ENCODE measurements around the gene CADM3. TPM values are rescaled to one million over a fixed set of nuclear protein-coding genes. Genes with fewer than 3 reads are reported as not detected.

Gene CADM3
- total and polyA plus RNA-seq, 2 of the 8 experiments (the other 6 are each of a cell fraction or from before 2014, with no cell fraction given), result 8.3 to 8.5 TPM

DNA sequence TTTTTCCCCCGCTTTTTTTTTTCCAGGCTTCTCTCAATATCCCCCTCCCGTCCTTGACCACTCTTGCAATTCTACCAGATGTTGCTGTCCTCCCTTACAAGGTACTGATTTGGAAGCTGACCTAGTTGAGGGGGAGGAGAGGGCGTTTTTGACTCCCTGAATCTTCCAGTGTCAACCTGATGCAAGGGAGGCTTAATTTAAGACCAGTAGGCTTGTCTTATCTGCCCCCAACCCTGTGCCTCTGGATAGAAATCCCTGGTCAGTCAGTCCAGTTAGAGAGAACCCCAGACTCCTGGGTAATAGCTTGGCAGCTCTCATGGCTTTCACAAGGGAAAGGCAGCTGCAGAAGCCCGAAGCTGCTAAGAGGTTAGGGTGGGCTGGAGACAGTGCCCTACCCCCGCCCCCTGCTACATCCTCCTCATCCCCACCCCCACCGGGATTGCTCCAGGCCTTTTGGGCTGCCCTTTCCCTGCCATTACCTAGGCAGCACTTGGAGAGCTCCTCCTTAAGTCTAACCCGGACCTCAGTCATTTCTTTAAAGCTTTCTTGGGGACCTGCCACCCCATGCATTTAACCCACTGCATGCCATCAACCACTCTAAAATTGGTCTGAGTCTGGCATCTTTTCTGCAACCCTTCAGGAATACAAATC is 36.9 kb downstream of the CADM3 start:
- ChIA-PET CTCF (ENCODE audit: partially characterized antibody) (interaction anchor here (0.6 to 26.6 kb wide), 13 partner anchors 4 to 798 kb away, joined by 3 to 660 read pairs (median 3); partner anchors contain the start of genes ACKR1 and CADM3), POLR2A (ENCODE audit: partially characterized antibody) (interaction anchor here (0.9 to 1.7 kb wide), 3 partner anchors 11 to 20 kb away, joined by 4 read pairs; no protein-coding TSS in a partner anchor)
- Histone ChIP-seq H3K56ac (replicated peaks; ENCODE audit: insufficient read length, low read depth, low read length) (no peak overlapping the region), H4K91ac (replicated peaks; ENCODE audit: insufficient read length, low read length) (no peak overlapping the region), H2AFZ (ENCODE audit: low read length) (peak overlapping the region; percentile 84; the same call in 1 of the 2 replicates), H2BK5ac (ENCODE audit: low read depth, low read length) (no peak overlapping the region), H2BK20ac (ENCODE audit: low read length) (no peak overlapping the region), H3K4me3 (ENCODE audit: extremely low read depth in 1 of 4, insufficient read depth in 2 of 4, low read depth in 3 of 4, low read length in 4 of 4) (peak overlapping the region; percentile 23 to 58 (median 28); a peak in 5 of 8 replicates), H3K9me3 (ENCODE audit: insufficient read depth in 2 of 2, low read depth in 1 of 2, low read length in 1 of 2) (no peaks in the 10 kb centered on the region), H4K8ac (ENCODE audit: extremely low read depth, insufficient read depth, low read length) (no peak overlapping the region), H3K79me1 (ENCODE audit: low read depth, low read length) (no peaks in the 10 kb centered on the region), H4K20me1 (replicated peaks in 1 of 2; ENCODE audit: control insufficient read depth in 1 of 2, insufficient read depth in 2 of 2, low read length in 2 of 2) (no peaks in the 10 kb centered on the region), H3K18ac (ENCODE audit: extremely low read depth, low read length) (no peak overlapping the region), H3K14ac (ENCODE audit: insufficient read length) (no peak overlapping the region), H3K4me2 (ENCODE audit: insufficient read depth in 1 of 2, low read depth in 2 of 2, low read length in 2 of 2) (peak overlapping the region; percentile 60 to 69), H2BK12ac (ENCODE audit: low read depth, low read length) (no peak overlapping the region), H3K4ac (replicated peaks; ENCODE audit: insufficient read length, low read depth, low read length) (no peak overlapping the region), H3K23me2 (ENCODE audit: low read depth, low read length) (no peaks in the 10 kb centered on the region; the same call in 1 of the 2 replicates), H2BK120ac (replicated peaks; ENCODE audit: low read depth, low read length) (no peak overlapping the region), H3K36me3 (ENCODE audit: control insufficient read depth in 2 of 4, insufficient read depth in 4 of 4, low read length in 3 of 4) (no peaks in the 10 kb centered on the region), H2BK15ac (ENCODE audit: low read length) (no peak overlapping the region), H3K27ac (ENCODE audit: low read depth, low read length) (no peak overlapping the region), H4K5ac (ENCODE audit: insufficient read length, low read depth, low read length) (no peak overlapping the region), H3K9ac (replicated peaks in 1 of 4; ENCODE audit: extremely low read depth in 1 of 4, low read depth in 3 of 4, low read length in 3 of 4) (no peak overlapping the region), H3K27me3 (replicated peaks in 1 of 4; ENCODE audit: control insufficient read depth in 3 of 4, extremely low read depth in 1 of 4, insufficient read depth in 3 of 4, low read length in 3 of 4) (no peaks in the 10 kb centered on the region; a peak in 1 of 7 replicates), H3K23ac (ENCODE audit: insufficient read length) (no peak overlapping the region), H3K79me2 (ENCODE audit: control insufficient read depth in 1 of 2, insufficient read depth in 2 of 2, low read length in 2 of 2) (no peaks in the 10 kb centered on the region), H2AK5ac (ENCODE audit: low read depth, low read length) (no peak overlapping the region), H3K4me1 (replicated peaks in 1 of 4; ENCODE audit: control insufficient read depth in 3 of 4, insufficient read depth in 4 of 4, low read length in 3 of 4) (peaks cover 2 to 7% (median 3%) of the 10 kb centered on the region in 4 experiments; a peak in 5 of 7 replicates)
- FAIRE-seq (no peak), DNase-seq (ENCODE audit: low read depth in 1 of 2, low spot score in 2 of 2) (no peak)
- WGBS, 2 experiments (ENCODE audit: extremely low coverage in 1 of 2, insufficient coverage in 1 of 2, insufficient read length in 1 of 2, insufficient replicate concordance in 2 of 2, low coverage in 1 of 2, low lambda C conversion rate in 2 of 2, missing lambda C conversion rate in 1 of 2), result 0% methylated on average over 4 of the region's 7 CpGs; no CpG with 5 or more reads in 1 of the 2 experiments
- peak; percentile 38 to 39; a peak in 1 of 4 replicates for TF ChIP-seq HDAC2 (IDR thresholded peaks at IDR 0.05; ENCODE audit: borderline replicate concordance in 1 of 2, low read depth in 2 of 2, low read length in 2 of 2)

Measured in H1 (cell line).